NCI-H2081 (cell line): Measurements from ENCODE around the gene ADAT3.

Experiments used
- DNase-seq, 2 experiments: peaks; one replicate each; lab custom pipeline; 2025; lab: John Stamatoyannopoulos, UW

The ADAT3 gene

GRCh38 chr19:1905110-1905862, at the start of gene ADAT3, which contains the start of gene SCAMP4:
Gene ADAT3 (plus strand): TSS chr19:1905399. CDS start chr19:1912048, 6,649 bp downstream.
Gene SCAMP4 (plus strand): TSS chr19:1905399. CDS start chr19:1915020, 9,621 bp downstream.
- peak; percentile 98 for DNase-seq

GRCh38 chr19:1855828-1856255, 49.4 kb upstream of the ADAT3 start:
- DNase-seq: no peak

GRCh38 chr19:1856345-1856697, 48.9 kb upstream of the ADAT3 start:
- DNase-seq: no peak

- DNase-seq: no peak
Observed at GRCh38 chr19:1856698-1857603, 48.2 kb upstream of the ADAT3 start.

GRCh38 chr19:1857648-1858326, 47.4 kb upstream of the ADAT3 start:
- no peak for DNase-seq

- no peak for DNase-seq
Observed at GRCh38 chr19:1858412-1859081, 46.7 kb upstream of the ADAT3 start.

GRCh38 chr19:1859331-1859781, 45.8 kb upstream of the ADAT3 start:
- DNase-seq: no peak

GRCh38 chr19:1860042-1860775, 45.0 kb upstream of the ADAT3 start:
- peak in 1 of 2 experiments; percentile 4 for DNase-seq

- no peak for DNase-seq
Observed at GRCh38 chr19:1860821-1861598, 44.2 kb upstream of the ADAT3 start.

- DNase-seq: no peak
Observed at GRCh38 chr19:1861599-1862031, 43.6 kb upstream of the ADAT3 start.

- no peak for DNase-seq
Observed at GRCh38 chr19:1862068-1862423, 43.2 kb upstream of the ADAT3 start.

- DNase-seq: peak in 1 of 2 experiments; percentile 33
Observed at GRCh38 chr19:1862424-1863327, 42.5 kb upstream of the ADAT3 start.

GRCh38 chr19:1863328-1863637, 41.9 kb upstream of the ADAT3 start, which contains the start of gene KLF16:
Gene KLF16 (minus strand): TSS chr19:1863579. CDS start chr19:1863497, 82 bp downstream.
- no peak for DNase-seq

GRCh38 chr19:1863638-1864479, 41.3 kb upstream of the ADAT3 start:
- peak; percentile 93 to 98 for DNase-seq

GRCh38 chr19:1864480-1865171, 40.6 kb upstream of the ADAT3 start:
- DNase-seq: peak in 1 of 2 experiments; percentile 26

- no peak for DNase-seq
Observed at GRCh38 chr19:1865172-1866010, 39.8 kb upstream of the ADAT3 start.
